ENCODE results near the gene LMBR1. TPM values are rescaled to one million over a fixed set of nuclear protein-coding genes. Genes with fewer than 3 reads are reported as not detected.
A peak's percentile ranks its signal among the peaks of the same experiment; 100 is the strongest.
"Not testable (repeated sequence)": the region's sequence is repeated elsewhere in the genome, so short reads cannot be mapped to it uniquely, and the experiment has no call there.

The LMBR1 gene
- total RNA-seq, 4 donors from 2014 or later, result 38.0 to 81.3 (median 56.4) TPM

DNA sequence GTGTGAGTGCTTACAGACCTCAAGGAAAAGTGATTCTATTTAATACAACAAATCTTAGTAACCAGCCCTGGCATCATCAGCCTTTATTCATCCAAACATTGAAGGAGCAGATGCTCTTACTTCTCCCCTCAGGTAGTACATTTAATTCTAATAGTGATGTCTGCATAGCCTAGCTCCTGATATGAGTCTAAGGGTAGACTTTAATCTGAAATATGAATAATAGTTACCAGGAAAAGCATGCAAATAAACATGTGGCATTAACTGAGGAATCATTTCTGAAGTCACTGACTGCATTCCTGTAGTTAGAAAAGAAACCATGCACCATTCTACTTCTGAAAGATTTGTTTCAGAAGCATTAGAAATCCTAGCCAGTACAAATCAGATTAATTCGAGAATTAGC is 25.7 kb upstream of the LMBR1 start:
- no peak for DNase-seq (ENCODE audit: extremely low spot score)
- peaks cover 0 to 43% (median 0%) of the 10 kb centered on the region in 4 donors for H3K27me3 ChIP-seq
- H3K9me3 ChIP-seq, result no peaks in the 10 kb centered on the region
- no peaks in the 10 kb centered on the region for H3K36me3 ChIP-seq
- 78% methylated on average over 1 of the region's 1 CpG for WGBS
- intact Hi-C loops (cut with DNase I), result no loop called here
- H3K27ac ChIP-seq (replicated peaks in 1 of 4), result no peak overlapping the region
- H3K4me1 ChIP-seq, result no peaks in the 10 kb centered on the region
- H3K4me3 ChIP-seq, result no peak overlapping the region
- TF ChIP-seq POLR2AphosphoS5 (IDR thresholded peaks at IDR 0.05), result no peak
- TF ChIP-seq EP300 (IDR thresholded peaks at IDR 0.05), result no peak
- TF ChIP-seq POLR2A (IDR thresholded peaks at IDR 0.05; ENCODE audit: low read depth), result no peak
- no peak for TF ChIP-seq CTCF (IDR thresholded peaks at IDR 0.05)

- H3K36me3 ChIP-seq; H3K4me3 ChIP-seq; H3K27ac ChIP-seq (replicated peaks in 1 of 4); H3K9me3 ChIP-seq; DNase-seq (ENCODE audit: extremely low spot score); H3K4me1 ChIP-seq; intact Hi-C loops (cut with DNase I): not testable (repeated sequence)
- WGBS, result 94% methylated on average over 3 of the region's 3 CpGs
- H3K27me3 ChIP-seq, result peaks cover 0 to 21% (median 0%) of the 10 kb centered on the region in 4 donors
Measured at GRCh38 chr7:156909574-156910252, 16.7 kb upstream of the LMBR1 start.

- intact Hi-C loops (cut with DNase I), result no loop called here
- Histone ChIP-seq H3K27ac (replicated peaks in 1 of 4) (no peak overlapping the region), H3K4me3 (no peak overlapping the region), H3K36me3 (no peaks in the 10 kb centered on the region), H3K4me1 (peaks cover 0 to 12% (median 3%) of the 10 kb centered on the region in 4 donors), H3K27me3 (peaks cover 0 to 32% (median 0%) of the 10 kb centered on the region in 4 donors), H3K9me3 (no peaks in the 10 kb centered on the region)
- peak; percentile 10 to 12 for TF ChIP-seq POLR2AphosphoS5 (IDR thresholded peaks at IDR 0.05)
- no peak for TF ChIP-seq POLR2A (IDR thresholded peaks at IDR 0.05; ENCODE audit: low read depth)
- no peak for TF ChIP-seq EP300 (IDR thresholded peaks at IDR 0.05)
- no peak for TF ChIP-seq CTCF (IDR thresholded peaks at IDR 0.05)
- no peak for DNase-seq (ENCODE audit: extremely low spot score)
- 71% methylated on average over 4 of the region's 4 CpGs for WGBS
Measured at GRCh38 chr7:156907656-156908055, 14.7 kb upstream of the LMBR1 start.

DNA sequence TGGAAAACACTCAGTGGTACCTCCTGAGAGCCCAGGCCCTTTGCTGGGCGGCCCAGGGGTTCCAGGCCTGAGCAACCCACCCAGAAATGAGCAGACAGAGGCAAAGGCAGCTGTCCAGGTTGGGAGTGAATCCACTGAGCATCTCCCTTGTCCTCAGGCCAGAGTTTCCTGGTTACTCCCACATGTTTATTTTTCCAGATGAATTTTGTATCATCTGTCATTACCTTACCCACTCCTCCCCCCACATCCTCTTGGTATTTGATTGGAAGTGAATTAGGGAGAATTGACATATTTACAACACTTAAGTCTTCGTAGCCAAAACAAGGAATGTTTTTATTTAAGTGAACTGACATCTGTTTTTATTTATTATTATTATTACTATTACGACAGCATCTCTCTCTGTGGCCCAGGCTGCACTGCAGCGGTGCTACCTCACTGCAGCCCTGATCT is 13.2 kb upstream of the LMBR1 start:
- Histone ChIP-seq H3K9me3 (no peaks in the 10 kb centered on the region), H3K27ac (replicated peaks in 1 of 4) (no peak overlapping the region), H3K4me3 (no peak overlapping the region), H3K36me3 (no peaks in the 10 kb centered on the region), H3K4me1 (peaks cover 0 to 12% (median 3%) of the 10 kb centered on the region in 4 donors), H3K27me3 (peaks cover 0 to 32% (median 0%) of the 10 kb centered on the region in 4 donors)
- no peak for TF ChIP-seq EP300 (IDR thresholded peaks at IDR 0.05)
- no peak for TF ChIP-seq POLR2AphosphoS5 (IDR thresholded peaks at IDR 0.05)
- TF ChIP-seq POLR2A (IDR thresholded peaks at IDR 0.05; ENCODE audit: low read depth), result no peak
- TF ChIP-seq CTCF (IDR thresholded peaks at IDR 0.05), result no peak
- no peak for DNase-seq (ENCODE audit: extremely low spot score)
- WGBS, result 58% methylated on average over 4 of the region's 4 CpGs
- intact Hi-C loops (cut with DNase I), result no loop called here

- H3K27me3 ChIP-seq, result peaks cover 0 to 33% (median 0%) of the 10 kb centered on the region in 4 donors
- no peaks in the 10 kb centered on the region for H3K36me3 ChIP-seq
- peak overlapping the region in 3 of 4 donors; percentile 14 to 60 (median 57) for H3K27ac ChIP-seq (replicated peaks in 1 of 4)
- H3K4me1 ChIP-seq, result peaks cover 0 to 8% (median 0%) of the 10 kb centered on the region in 4 donors
- TF ChIP-seq POLR2AphosphoS5 (IDR thresholded peaks at IDR 0.05) (peak; percentile 69 to 75), CTCF (IDR thresholded peaks at IDR 0.05) (no peak)
- intact Hi-C loops (cut with DNase I), result no loop called here
- no peak overlapping the region for H3K4me3 ChIP-seq
- H3K9me3 ChIP-seq, result no peaks in the 10 kb centered on the region
- 63% methylated on average over 10 of the region's 10 CpGs for WGBS
- no peak for DNase-seq (ENCODE audit: extremely low spot score)
Measured at GRCh38 chr7:156903232-156903909, 10.4 kb upstream of the LMBR1 start.

DNA sequence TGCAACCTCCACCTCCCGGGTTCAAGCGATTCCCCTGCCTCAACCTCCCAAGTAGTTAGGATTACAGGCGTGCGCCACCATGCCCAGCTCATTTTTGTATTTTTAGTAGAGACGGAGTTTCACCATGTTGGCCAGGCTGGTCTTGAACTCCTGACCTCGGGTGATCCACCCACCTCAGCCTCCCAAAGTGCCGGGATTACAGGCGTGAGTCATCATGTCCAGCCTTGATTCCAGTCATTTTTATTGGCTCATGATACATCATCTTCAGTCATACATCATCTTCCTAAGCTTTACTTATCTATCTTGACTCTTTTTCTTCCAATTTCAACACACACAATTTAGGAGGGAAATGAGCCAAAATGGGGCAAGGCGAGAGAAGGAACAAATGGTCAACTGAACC is 7.1 kb upstream of the LMBR1 start:
- H3K27me3 ChIP-seq, result peaks cover 0 to 21% (median 0%) of the 10 kb centered on the region in 4 donors
- H3K36me3 ChIP-seq; H3K4me3 ChIP-seq; H3K9me3 ChIP-seq; intact Hi-C loops (cut with DNase I); H3K27ac ChIP-seq (replicated peaks in 1 of 4); H3K4me1 ChIP-seq: not testable (repeated sequence)
- 76% methylated on average over 9 of the region's 9 CpGs for WGBS
- DNase-seq (ENCODE audit: extremely low spot score), result peak; percentile 1
